Stomach (tissue), 4 donors: ENCODE results near the gene TBL1XR1.

Experiments used
- POLR2A ChIP-seq, 4 donors: fragments of 450-650 bp; IDR thresholded peaks; one replicate each; pipeline ENCODE4 v1.6.1; 2016; ENCODE audit warnings: antibody characterized with exemption in 4 of 4, control low read depth in 2 of 4, mild to moderate bottlenecking in 1 of 4, moderate library complexity in 1 of 4
- POLR2AphosphoS5 ChIP-seq, 3 donors: sonication (generic); formaldehyde crosslinking; IDR thresholded peaks; one replicate each; pipeline ENCODE4 v1.6.1; 2016; ENCODE audit warnings: antibody characterized with exemption in 3 of 3
- TF ChIP-seq, protein P1 (sequence below), 7 experiments: fragments of 450-650 bp in 4 of 7; fragments of 200-600 bp in 3 of 7; sonication (generic) in 3 of 7; IDR thresholded peaks; one replicate each; pipeline ENCODE4 v1.5.1; 2016 to 2019; ENCODE audit warnings: antibody characterized with exemption in 7 of 7, control low read depth in 2 of 7, mild to moderate bottlenecking in 1 of 7

DNA sequence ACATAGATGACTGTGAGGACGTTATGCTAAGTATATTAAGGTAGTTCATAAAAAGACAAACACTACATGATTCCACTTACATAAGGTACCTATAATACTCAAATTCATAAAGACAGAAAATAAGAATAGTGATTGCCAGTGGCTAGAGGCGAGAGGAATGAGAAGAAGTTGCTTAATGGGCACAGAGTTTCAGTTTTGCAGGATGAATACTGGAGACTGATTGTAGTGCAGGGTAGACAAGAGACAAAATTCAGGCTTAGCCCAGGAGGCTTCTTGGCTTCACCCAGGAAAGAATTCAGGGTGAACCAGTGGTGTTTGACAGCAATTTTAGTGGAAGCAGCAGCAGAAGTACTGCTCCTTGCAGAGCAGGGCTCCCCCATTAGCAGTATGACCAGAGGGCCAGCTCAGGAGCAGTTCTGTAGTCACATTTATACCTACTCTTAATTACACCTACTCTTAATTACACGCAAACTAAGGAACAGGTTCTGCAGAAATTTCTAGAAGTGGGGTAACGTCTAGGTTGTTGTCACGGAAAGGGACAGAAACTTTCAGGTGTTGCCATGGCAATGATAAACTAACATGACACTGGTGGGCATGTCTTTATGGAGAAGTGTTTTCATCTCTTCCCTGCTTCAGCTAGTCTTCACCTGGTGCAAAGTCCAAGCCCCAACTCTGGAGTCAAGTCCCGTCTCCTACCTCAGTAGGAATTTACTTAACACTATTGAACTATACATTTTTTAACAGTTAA, 55.2 kb downstream of the TBL1XR1 start:
- TF ChIP-seq POLR2A (IDR thresholded peaks at IDR 0.05) (no peak), POLR2AphosphoS5 (IDR thresholded peaks at IDR 0.05) (no peak)
- TF ChIP-seq, protein P1, sequence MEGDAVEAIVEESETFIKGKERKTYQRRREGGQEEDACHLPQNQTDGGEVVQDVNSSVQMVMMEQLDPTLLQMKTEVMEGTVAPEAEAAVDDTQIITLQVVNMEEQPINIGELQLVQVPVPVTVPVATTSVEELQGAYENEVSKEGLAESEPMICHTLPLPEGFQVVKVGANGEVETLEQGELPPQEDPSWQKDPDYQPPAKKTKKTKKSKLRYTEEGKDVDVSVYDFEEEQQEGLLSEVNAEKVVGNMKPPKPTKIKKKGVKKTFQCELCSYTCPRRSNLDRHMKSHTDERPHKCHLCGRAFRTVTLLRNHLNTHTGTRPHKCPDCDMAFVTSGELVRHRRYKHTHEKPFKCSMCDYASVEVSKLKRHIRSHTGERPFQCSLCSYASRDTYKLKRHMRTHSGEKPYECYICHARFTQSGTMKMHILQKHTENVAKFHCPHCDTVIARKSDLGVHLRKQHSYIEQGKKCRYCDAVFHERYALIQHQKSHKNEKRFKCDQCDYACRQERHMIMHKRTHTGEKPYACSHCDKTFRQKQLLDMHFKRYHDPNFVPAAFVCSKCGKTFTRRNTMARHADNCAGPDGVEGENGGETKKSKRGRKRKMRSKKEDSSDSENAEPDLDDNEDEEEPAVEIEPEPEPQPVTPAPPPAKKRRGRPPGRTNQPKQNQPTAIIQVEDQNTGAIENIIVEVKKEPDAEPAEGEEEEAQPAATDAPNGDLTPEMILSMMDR (IDR thresholded peaks at IDR 0.05) = no peak
